GM19239 (cell line): Measurements from ENCODE around the gene MCUB.

Experiments
- DNase-seq: peaks from one replicate; pipeline ENCODE4 v3.0.0; 2011; ENCODE audit warnings: low spot score; ENCODE audit not compliant: insufficient read length
- FAIRE-seq: peaks from 2 replicates; lab custom pipeline; 2011; peaks lifted over from hg19 to GRCh38; lab: Jason Lieb, UNC

Gene MCUB

GRCh38 chr4:109616243-109616642, 56.2 kb downstream of the MCUB start:
- no peak for FAIRE-seq
- DNase-seq = no peak

- FAIRE-seq (no peak), DNase-seq (no peak)
Measured at GRCh38 chr4:109622626-109623025, 62.6 kb downstream of the MCUB start.

GRCh38 chr4:109624536-109624935, 64.5 kb downstream of the MCUB start:
- DNase-seq = no peak
- FAIRE-seq = peak; percentile 96

GRCh38 chr4:109627361-109627760, 67.3 kb downstream of the MCUB start:
- FAIRE-seq = no peak
- DNase-seq = no peak

- FAIRE-seq = no peak
Measured at GRCh38 chr4:109629775-109630174, 69.7 kb downstream of the MCUB start.

GRCh38 chr4:109631532-109632108, 71.6 kb downstream of the MCUB start:
- DNase-seq (no peak), FAIRE-seq (no peak)

More at GRCh38 chr4:109629775-109630174, 69.7 kb downstream of the MCUB start:
- DNase-seq = no peak

- DNase-seq (no peak), FAIRE-seq (peak; percentile 4)
Measured at GRCh38 chr4:109640644-109641043, 80.6 kb downstream of the MCUB start.

GRCh38 chr4:109645874-109646710, 86.0 kb downstream of the MCUB start:
- DNase-seq (no peak), FAIRE-seq (peak; percentile 39)

GRCh38 chr4:109648266-109648996, 88.4 kb downstream of the MCUB start:
- DNase-seq (no peak), FAIRE-seq (peak; percentile 45)

GRCh38 chr4:109648997-109649575, 89.0 kb downstream of the MCUB start:
- FAIRE-seq = peak; percentile 81

GRCh38 chr4:109649872-109650271, 89.8 kb downstream of the MCUB start:
- DNase-seq (peak; percentile 40), FAIRE-seq (peak; percentile 89)

More at GRCh38 chr4:109648997-109649575, 89.0 kb downstream of the MCUB start:
- no peak for DNase-seq

- DNase-seq (no peak), FAIRE-seq (no peak)
Measured at GRCh38 chr4:109655396-109655795, 95.3 kb downstream of the MCUB start.

- DNase-seq = no peak
- FAIRE-seq = no peak
Measured at GRCh38 chr4:109657854-109658418, 97.9 kb downstream of the MCUB start.

- no peak for DNase-seq
- no peak for FAIRE-seq
Measured at GRCh38 chr4:109658871-109659410, 98.9 kb downstream of the MCUB start.

GRCh38 chr4:109662116-109662515, 102.1 kb downstream of the MCUB start:
- no peak for FAIRE-seq
- DNase-seq = no peak

- no peak for FAIRE-seq
Measured at GRCh38 chr4:109662771-109663170, 102.7 kb downstream of the MCUB start.

GRCh38 chr4:109665783-109666485, 105.9 kb downstream of the MCUB start:
- FAIRE-seq = peak; percentile 48
- no peak for DNase-seq

More at GRCh38 chr4:109662771-109663170, 102.7 kb downstream of the MCUB start:
- no peak for DNase-seq

GRCh38 chr4:109671350-109671749, 111.3 kb downstream of the MCUB start:
- FAIRE-seq (no peak), DNase-seq (no peak)

- no peak for FAIRE-seq
- no peak for DNase-seq
Measured at GRCh38 chr4:109672169-109672930, 112.3 kb downstream of the MCUB start.
